ENCODE results near the gene PIWIL1.

DNA sequence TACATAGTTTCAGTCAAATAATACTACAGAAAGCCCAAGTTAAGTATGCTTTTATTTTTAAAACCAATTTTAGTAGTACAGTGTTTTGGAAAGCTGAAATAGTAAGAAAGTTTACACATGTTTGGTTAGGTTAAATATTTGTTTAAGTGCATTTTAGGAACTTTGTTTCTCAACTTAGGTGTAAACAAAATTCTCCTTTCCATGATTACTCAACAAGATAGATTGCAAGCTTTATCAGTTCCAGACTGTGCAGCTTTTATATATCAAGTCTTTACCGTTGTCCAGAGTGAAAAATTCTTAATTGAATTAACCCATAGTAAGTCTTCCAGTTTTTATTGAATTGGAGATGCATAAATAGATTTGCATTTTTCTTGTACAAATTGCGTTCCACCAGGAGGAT, 45.1 kb downstream of the PIWIL1 start:
- TF ChIP-seq, protein P1, sequence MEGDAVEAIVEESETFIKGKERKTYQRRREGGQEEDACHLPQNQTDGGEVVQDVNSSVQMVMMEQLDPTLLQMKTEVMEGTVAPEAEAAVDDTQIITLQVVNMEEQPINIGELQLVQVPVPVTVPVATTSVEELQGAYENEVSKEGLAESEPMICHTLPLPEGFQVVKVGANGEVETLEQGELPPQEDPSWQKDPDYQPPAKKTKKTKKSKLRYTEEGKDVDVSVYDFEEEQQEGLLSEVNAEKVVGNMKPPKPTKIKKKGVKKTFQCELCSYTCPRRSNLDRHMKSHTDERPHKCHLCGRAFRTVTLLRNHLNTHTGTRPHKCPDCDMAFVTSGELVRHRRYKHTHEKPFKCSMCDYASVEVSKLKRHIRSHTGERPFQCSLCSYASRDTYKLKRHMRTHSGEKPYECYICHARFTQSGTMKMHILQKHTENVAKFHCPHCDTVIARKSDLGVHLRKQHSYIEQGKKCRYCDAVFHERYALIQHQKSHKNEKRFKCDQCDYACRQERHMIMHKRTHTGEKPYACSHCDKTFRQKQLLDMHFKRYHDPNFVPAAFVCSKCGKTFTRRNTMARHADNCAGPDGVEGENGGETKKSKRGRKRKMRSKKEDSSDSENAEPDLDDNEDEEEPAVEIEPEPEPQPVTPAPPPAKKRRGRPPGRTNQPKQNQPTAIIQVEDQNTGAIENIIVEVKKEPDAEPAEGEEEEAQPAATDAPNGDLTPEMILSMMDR (IDR thresholded peaks at IDR 0.05): no peak
- TF ChIP-seq EP300 (IDR thresholded peaks at IDR 0.05) (no peak), POLR2A (IDR thresholded peaks at IDR 0.05) (no peak)
